HG03558 (cell line): ENCODE results near the gene ZDHHC3.
A peak's percentile ranks its signal among the peaks of the same experiment; 100 is the strongest.

ENCODE experiments used
- ATAC-seq: cut with Tn5 transposase; IDR thresholded peaks from one replicate; pipeline ENCODE4 v1.9.1; 2021; ENCODE audit warnings: moderate number of reproducible peaks; ENCODE audit not compliant: unreplicated experiment; ENCODE audit errors: extremely low read depth

The ZDHHC3 gene, protein sequence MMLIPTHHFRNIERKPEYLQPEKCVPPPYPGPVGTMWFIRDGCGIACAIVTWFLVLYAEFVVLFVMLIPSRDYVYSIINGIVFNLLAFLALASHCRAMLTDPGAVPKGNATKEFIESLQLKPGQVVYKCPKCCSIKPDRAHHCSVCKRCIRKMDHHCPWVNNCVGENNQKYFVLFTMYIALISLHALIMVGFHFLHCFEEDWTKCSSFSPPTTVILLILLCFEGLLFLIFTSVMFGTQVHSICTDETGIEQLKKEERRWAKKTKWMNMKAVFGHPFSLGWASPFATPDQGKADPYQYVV

DNA sequence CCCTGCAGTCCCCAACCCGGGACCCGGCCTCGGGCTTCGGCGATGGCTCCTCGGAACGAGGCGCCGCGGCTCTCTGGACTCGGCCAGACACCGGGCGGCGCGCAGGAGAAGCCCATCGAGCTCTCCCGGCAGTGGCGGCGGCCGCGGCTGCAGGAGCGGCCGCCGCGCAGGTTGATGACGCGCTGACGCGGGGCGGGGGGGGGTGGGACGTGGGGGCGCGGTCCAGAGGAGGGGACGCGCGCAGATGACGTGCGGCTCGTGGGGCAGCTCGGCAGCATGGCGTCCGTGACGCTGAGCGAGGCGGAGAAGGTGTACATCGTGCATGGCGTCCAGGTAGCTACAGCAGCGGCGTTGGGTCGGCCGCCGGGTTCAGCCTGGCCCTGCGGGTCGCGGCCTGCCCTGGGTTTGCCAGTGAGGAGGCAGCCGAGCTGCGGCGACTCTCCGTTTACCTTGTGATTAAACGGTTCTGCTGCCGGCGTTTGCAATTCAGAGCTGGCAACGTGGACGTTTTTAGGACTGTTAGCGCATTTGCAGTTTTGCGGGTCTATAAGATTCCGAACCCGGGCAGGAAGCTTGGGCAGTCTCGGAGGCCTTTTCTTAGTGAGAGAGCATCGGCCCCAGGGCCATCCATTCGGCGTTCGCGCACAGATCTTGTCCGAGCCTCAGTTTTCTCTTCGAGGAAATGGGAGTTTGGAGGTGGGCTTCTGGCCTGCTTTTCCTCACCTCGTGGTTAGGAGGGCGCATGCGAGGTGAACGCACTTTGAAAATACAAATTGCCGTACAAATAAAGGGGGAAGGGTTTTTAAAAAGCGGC is at the start of gene ZDHHC3, which contains the start of gene EXOSC7:
ZDHHC3 (minus strand) TSS at position 173 of the 814 bp plus-strand sequence. CDS start 16,738 bp downstream, outside the sequence.
EXOSC7 (plus strand) TSS at position 243 of the 814 bp plus-strand sequence; CDS start at position 277, 34 bp downstream.
- peak; percentile 59 for ATAC-seq

DNA sequence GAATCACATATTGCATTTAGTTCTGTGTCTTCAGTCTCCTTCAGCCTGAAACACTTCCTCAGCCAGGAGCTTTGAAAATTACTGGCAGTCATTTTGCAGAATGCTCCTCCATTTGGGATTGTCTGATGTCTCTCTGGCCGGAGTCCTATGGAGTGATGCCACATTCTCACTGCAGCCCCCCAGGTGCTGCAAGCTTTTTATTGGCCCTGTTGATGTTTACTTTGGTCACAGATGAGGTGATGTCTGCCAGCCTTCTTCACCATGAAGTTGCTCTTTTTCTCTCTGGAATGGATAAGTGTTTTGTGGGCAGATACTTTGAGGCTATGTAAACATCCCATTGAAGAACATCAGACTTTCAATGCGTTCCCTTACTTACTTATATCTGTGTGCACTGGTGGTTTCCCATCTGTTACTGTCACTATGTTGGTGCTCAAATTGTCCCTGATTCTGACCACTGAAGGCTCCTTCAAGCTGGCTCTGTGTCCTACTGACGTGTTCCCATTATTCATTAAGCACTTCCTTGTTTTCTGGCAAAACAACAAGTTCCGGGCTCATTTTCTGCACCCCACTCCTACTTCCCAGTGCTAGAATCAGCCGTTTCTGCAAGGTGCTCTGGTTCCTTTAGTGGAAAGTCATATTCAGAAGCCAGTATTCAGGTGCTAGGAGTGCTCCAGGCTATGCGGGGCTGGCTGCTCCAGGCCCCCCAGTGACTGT is 48.7 kb upstream of the ZDHHC3 start:
- no peak for ATAC-seq

DNA sequence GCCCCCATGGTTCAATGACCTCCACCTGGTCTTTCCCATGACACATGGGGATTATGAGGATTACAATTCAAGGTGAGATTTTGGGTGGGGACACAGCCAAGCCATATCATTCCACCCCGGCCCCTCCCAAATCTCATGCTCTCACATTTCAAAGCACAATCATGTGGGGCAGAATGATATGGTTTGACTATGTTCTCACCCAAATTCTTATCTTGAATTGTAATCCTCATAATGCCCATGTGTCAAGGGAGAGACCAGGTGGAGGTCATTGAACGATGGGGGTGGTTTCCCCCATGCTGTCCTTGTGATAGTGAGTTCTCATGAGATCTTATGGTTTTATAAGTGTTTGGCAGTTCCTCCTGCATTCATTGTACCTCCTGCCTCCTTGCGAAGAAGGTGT is 47.7 kb upstream of the ZDHHC3 start:
- no peak for ATAC-seq

DNA sequence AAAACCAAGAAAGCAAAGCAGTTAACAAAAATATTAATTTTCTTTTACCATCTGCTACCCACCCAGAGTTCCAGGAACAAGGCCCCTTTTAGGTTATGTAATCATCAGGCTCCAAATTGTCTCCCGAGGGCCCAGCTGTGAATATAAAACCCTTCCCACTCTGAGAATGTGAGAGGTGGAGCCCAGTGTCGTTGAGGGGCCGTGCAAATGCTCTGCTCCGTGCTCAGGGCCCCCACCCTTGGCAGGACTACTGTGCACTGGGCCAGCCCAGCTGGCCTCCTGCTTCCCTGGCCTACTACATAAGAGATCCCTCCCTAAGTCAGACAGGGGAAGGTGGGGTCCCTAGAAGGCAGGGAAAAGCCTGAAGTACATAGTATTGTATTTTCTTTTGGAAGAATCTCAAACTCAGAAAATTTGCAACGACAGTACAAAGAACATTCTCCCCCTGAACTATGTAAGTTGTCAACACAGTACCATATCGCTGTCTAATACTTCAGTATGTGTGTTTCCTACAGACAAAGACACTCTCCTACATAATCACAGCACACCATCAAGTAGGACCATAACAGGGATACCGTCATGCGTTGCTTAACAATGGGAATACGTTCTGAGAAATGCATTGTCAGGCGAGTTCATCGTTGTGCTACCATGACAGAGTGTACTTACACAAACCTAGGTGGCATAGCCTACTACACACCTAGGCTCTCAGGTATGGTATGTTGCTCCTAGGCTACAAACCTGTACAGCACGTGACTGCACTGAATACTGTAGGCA is 45.7 kb upstream of the ZDHHC3 start:
- ATAC-seq: no peak

DNA sequence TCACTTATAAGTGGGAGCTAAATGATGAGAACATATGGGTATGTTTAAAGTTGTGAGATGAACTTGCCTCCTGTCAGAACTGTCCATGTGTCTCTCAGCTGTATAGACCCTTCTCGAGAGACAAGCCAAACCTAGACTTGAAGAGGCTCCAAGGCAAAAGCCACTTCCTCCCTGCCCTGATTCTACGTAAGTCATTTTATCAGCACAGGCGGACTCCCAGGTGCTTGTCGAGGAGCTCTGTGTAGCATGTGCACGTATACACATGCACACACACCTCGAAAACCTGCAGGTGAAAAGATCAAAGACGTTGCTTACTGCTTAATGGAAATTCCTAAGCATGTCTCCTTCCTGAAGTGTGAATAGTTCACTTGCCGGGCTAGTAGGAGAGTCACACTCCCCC is 44.6 kb upstream of the ZDHHC3 start:
- no peak for ATAC-seq

DNA sequence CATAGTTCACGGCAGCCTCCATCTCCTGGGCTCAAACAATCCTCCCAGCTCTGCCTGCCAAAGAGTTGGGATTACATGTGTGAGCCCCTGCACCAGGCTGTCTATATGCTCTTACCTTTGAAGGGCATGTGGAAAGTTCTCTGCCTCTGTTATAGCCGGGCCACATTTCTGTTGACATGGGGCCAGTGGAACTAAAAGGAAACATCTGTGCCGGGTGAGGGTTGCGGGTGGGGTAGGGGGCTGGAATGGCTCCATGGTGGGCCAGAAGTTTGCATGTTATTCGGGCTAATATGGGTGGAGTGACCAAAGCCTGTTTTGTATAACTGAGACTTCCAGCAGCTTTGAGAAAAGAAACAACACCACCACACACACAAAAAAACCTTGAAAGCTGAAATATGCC is 41.8 kb upstream of the ZDHHC3 start:
- ATAC-seq: no peak

DNA sequence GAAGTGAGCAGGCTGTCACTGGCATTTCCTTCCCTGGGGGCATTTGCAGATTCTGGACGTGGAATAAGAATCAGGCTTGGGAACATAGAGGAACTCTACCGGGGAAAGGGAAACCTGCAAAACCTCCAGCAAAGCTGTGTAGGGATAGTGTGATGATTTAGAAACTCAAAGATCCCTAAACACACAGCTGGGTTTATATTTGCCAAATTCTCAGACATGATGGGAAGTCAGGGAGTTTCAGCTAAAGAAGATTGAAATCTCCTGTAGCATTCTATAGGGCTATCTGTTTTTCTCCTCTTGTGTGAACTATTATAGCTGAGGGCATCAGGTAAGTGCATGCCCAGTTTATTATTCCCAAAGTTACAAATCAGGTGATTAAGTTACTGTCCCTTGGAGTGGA is 40.9 kb upstream of the ZDHHC3 start:
- no peak for ATAC-seq

DNA sequence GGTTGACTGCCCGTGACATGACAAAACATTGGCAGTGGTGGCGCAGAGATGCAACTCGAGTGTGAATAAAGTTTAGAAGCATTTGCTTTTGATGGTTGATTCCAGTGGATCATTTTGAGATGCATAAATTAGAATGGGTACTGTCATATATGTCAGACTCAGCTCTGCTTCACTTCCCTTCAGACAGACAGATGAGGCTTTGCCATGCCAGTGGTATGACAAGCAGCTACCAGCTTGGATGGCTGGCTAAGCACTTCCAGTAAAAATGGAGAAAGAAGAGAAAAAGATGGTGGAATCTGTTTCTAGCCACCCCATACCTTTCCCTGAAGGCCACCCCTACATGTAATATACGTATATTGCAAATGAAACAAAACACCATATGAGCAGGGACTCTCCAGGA is 36.6 kb upstream of the ZDHHC3 start:
- ATAC-seq: no peak

DNA sequence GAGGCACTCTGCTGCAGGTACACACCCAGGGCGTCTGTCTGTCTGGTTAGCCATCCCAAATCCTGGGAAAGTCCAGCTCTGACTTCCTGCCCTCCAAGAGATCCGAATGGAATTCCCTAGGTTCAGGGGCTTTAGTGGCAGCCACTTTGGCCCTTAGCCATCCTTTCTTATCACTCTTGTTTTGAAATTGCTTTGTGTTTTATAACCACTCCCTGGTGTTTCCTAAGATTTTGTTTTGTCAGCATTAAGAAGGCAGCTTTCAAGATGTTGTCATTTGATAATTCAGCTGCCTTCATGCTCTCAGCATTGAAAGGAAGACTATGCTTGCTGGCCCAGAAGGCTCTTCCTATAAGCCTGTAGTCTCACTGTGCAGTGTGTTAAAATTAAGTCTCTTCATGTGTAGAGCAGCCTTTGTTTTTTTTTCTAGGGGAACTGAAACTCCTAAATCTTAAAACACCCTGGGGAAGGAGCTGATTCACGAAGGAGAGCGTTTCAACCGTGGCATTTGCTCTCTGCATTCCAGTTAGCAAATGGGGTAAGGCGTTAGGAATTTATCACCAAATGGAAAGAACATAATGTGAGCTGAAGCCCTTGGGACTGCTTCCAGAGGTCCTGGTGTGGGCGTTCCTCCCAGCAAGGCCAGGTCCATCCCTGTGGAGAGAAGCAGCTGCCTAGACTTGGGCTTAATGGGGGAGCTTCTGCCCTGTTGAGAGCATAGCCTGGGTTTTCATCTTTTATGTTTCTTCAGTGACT is 36.0 kb upstream of the ZDHHC3 start:
- ATAC-seq: no peak

DNA sequence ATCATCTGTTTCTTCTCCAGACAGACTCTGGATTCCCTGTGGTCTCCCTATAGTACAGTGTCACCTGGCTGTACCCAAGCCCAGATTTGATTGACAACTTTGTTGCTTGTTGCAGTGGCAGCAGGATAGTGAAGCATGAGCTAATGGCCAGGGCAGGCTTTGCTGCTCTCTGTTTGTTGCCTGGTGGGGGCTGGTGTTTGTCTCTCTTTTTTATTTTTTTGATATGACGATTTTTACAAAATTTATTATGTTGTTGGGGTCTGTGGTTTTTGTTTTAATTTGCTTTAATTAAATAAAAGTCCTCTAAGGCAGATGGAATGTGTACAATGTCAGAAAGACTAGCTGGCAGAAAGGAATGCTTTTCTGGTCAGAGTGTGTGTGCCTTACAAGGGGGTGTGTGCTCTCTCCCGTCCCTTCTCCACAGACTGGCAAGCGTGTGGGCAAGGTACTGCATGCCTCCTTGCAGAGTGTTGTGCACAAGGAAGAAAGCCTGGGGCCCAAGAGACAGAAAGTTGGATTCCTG is 34.9 kb upstream of the ZDHHC3 start:
- no peak for ATAC-seq

DNA sequence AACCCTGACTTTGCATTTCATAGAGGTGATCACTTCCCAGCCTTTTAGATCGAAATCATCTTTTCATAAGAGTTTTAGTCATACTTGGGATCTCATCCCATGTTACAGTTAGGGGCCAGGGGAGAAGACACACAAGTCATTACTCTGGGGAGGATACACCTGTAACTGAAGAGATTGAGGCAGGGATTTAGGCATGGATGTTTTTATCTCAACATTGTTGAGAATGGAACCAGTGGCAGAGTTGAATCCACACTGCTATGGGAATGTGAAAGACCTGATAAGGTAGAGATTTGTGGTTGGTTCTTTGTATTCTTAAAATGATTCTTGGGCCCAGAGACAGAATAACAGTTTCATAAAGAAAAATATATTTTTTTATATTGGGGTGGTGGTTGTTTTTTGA is 33.9 kb upstream of the ZDHHC3 start:
- ATAC-seq: no peak

DNA sequence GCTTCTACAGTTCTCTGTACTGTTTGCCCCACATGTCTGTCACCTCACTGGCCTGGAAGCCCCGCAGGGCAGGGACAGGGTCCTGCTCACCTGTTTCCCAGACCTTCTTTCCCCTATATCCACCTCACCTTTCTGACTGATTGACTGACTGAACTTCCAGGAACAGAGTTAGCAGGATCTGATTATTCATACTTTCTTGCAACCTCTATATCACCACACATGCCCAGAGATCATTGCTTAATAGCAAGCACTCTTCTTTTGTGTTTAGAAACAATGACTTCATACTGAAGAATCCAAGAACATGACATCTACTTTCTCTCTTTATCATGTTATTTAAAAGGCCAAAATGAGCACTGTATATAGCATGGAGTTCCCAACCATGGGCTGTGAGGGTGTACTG is 32.1 kb upstream of the ZDHHC3 start:
- ATAC-seq: no peak

DNA sequence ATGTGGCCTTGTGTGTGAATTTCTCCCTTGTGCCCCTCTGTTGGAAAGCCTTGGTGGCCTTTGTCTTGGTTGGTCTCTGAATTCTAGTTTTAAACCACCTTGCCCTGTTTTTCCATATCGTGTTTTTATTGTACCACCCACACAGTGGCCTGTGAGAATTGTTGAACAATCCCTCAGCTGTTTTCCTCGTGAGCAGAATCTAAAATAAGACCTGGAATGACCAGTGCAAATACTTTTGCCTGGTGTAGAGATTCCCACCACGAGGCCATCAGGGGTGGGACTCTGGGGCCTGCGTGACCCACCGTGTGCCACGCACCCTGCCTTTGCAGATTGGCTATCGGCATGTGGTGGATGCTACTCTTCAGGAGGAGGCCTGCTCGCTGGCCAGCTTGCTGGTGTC is 31.1 kb upstream of the ZDHHC3 start:
- no peak for ATAC-seq

DNA sequence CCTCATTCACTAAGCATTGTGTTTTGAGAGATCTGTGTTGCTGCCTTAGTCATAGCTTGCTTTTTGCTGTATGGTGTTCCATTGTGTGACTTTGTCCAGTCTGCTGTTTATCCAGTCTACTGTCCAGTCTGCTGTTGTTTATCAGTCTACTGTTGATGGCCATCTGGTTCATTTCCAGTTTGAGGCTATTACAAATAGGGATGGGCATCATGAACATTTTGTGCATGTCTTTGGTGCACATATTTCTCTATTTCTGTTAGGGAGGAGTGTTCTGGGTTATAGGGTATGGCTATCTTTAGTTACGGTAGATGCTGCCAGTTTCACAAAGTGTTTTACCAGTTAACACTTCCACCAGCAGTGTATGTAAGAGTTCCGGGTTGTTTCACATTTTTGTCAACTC is 27.9 kb upstream of the ZDHHC3 start:
- ATAC-seq: no peak

DNA sequence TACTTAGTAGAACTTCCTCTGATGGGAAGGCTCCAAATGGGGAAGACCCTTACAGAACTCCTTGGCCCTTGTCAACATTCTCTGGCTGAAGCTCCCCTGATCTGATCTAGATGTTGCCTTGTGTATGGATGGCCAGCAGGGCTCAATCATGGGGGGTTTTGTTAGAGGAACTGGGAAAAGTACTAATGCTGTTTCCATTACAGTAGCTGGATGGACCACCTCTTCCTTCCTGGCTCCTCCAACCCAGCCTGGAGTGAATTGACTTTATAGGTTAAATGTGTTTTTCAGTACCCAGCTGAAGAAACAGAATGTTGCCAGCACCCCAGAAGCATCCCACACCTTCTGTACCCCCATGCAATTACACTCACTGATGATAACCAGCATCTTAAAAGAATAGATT is 27.4 kb upstream of the ZDHHC3 start:
- no peak for ATAC-seq

DNA sequence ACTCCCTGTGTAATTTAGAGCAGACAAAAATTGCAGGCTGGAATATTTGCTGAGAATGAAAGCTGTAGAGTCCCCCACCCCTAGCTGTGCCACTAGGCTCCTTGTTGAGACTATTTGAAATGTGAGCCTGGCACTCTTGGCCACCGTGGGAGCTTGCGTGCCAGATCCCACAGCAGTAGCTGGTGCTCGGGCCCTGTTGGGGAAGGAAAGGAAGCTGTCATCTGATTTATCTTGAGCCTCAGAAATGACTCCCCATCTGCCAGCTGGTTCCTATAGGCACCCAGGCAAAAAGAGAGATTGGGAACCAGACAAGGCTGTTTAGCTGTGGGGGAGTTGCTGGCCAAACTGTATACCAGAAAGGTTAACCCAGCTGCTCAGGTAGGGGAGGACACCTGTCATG is 26.7 kb upstream of the ZDHHC3 start:
- no peak for ATAC-seq

DNA sequence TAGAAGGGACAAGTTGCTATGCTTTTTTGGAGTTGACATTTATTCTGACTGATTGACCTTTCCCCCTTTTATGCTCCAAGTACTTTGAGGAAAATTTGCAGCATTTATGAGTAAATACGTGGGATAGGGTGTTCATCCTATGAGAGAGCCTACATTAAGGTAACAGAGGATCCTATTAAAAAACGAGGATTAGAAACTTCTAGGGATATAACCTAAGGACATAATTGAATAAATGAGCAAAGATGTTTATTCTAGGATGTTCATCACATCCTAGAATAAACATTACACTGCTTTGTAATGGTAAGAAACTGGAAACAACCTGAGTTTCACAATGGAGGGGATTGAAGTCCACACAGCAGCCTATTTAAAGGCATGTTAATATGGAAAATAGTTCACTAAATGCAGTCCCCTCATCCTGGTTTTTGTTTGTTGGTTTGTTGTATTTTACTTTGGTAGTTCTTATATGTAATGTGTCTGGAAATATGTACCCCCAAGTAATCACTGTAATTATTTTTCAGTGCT is 26.2 kb upstream of the ZDHHC3 start:
- no peak for ATAC-seq

DNA sequence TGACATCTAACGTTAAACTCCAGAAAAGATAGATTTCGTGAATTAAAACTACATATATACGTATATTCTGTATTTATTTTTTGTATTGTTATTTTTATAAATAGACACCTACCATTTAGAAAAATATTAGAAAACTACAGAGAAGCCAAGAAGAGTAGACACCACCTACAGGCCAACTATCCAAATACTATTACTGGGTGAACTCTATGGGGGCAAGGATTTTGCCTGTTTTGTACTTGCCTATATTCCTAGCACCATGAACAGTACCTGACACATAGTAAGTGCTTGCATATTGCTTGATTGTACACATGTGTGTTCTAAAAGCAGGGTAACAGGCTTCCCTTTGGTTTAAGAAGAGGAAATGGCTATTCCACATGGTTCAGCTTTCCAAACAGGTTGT is 25.8 kb upstream of the ZDHHC3 start:
- no peak for ATAC-seq

DNA sequence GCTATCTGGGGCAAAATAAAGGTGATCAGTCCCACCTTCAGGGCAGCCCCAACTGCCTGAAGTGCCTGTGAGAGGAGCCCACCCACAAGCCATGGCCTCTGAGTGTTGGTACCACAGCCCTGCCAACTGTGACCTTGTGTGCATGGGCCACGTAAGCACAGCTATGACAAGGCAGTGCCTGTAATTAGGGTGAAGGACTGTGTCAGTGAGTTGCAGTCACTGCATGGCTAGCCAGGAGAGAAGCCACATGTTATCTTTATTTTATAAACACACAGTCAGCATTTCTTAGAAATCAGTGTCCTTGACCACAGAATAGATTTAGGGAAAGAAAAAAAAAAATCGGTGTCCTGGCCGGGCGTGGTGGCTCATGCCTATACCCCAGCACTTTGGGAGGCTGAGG is 24.8 kb upstream of the ZDHHC3 start:
- no peak for ATAC-seq
